Smooth muscle cell (in vitro differentiated cells): Measurements from ENCODE around the gene ARMC9. TPM values are rescaled to one million over a fixed set of nuclear protein-coding genes. Genes with fewer than 3 reads are reported as not detected.

Source experiments
- DNase-seq: peaks from one replicate; lab custom pipeline; 2025; ENCODE audit not compliant: unreplicated experiment; lab: John Stamatoyannopoulos, UW
- H2AFZ ChIP-seq: fragments of 200-600 bp; sonication (generic); 2 replicates; pipeline ENCODE4 v1.6.0; 2016; ENCODE audit warnings: antibody characterized with exemption, low read depth, mild to moderate bottlenecking
- H3F3A ChIP-seq: fragments of 200-600 bp; sonication (generic); 2 replicates; pipeline ENCODE4 v1.6.0; 2017; ENCODE audit warnings: antibody characterized with exemption, low read depth
- H3K27ac ChIP-seq: fragments of 200-600 bp; sonication (generic); 2 replicates; pipeline ENCODE4 v1.5.1; 2016; ENCODE audit warnings: low read depth, mild to moderate bottlenecking
- H3K27me3 ChIP-seq: fragments of 200-600 bp; sonication (generic); 2 replicates; pipeline ENCODE4 v1.6.1; 2016; ENCODE audit warnings: low read depth, mild to moderate bottlenecking
- H3K36me3 ChIP-seq: fragments of 200-600 bp; sonication (generic); 2 replicates; pipeline ENCODE4 v1.5.1; 2016; ENCODE audit warnings: low read depth
- H3K4me1 ChIP-seq: fragments of 200-600 bp; sonication (generic); 2 replicates; pipeline ENCODE4 v1.5.1; 2016; ENCODE audit warnings: low read depth
- H3K4me2 ChIP-seq: fragments of 200-600 bp; sonication (generic); 2 replicates; pipeline ENCODE4 v1.6.0; 2016; ENCODE audit warnings: mild to moderate bottlenecking
- H3K4me3 ChIP-seq: fragments of 200-600 bp; sonication (generic); 2 replicates; pipeline ENCODE4 v1.5.1; 2016; ENCODE audit warnings: mild to moderate bottlenecking
- H3K79me2 ChIP-seq: fragments of 200-600 bp; sonication (generic); 2 replicates; pipeline ENCODE4 v1.6.0; 2016; ENCODE audit warnings: low read depth, mild to moderate bottlenecking
- H3K9ac ChIP-seq: fragments of 200-600 bp; sonication (generic); 2 replicates; pipeline ENCODE4 v1.6.0; 2016; ENCODE audit warnings: low read depth
- H3K9me3 ChIP-seq: fragments of 200-600 bp; sonication (generic); replicated peaks from 2 replicates; pipeline ENCODE4 v1.5.1; 2016; ENCODE audit warnings: low read depth
- H4K20me1 ChIP-seq: fragments of 200-600 bp; sonication (generic); 2 replicates; pipeline ENCODE4 v1.6.0; 2016; ENCODE audit warnings: low read depth
- CTCF ChIP-seq: fragments of 200-600 bp; sonication (generic); IDR thresholded peaks from 2 replicates; pipeline ENCODE4 v1.5.1; 2017; ENCODE audit warnings: borderline replicate concordance, mild to moderate bottlenecking, antibody characterized with exemption; ENCODE audit not compliant: insufficient read depth, poor library complexity, severe bottlenecking
- WGBS: methylation state at CpG from one replicate; pipeline ENCODE4 v1.1.7; 2016; ENCODE audit warnings: low lambda C conversion rate; 5-methylcytosine and 5-hydroxymethylcytosine counted together
- polyA plus RNA-seq: library from polyadenylated mRNA; unstranded; fragments of >200 nt; fragmentation: Nextera tagmentation; extraction: Ambion mirVana; gene quantifications from 2 replicates; pipeline ENCODE4 v1.2.1, GENCODE V29; 2016
- total RNA-seq: library from RNA; depleted of rRNA; stranded (reverse); fragments of >200 nt; gene quantifications from 2 replicates; pipeline ENCODE4 v1.2.3, GENCODE V29; 2014

Gene ARMC9
- total and polyA plus RNA-seq, 2 experiments from 2014 or later = 34.7 to 51.0 TPM

GRCh38 chr2:231415029-231415428 is 216.6 kb downstream of the ARMC9 start:
- Histone ChIP-seq H3K27me3 (peaks cover 7% of the 10 kb centered on the region), H3K9me3 (no peaks in the 10 kb centered on the region), H3K4me2 (no peak overlapping the region), H3K4me1 (peaks cover 6% of the 10 kb centered on the region), H3K79me2 (no peaks in the 10 kb centered on the region), H3K9ac (no peak overlapping the region), H3K27ac (no peak overlapping the region), H3F3A (no peaks in the 10 kb centered on the region), H4K20me1 (no peaks in the 10 kb centered on the region), H3K4me3 (no peak overlapping the region), H3K36me3 (no peaks in the 10 kb centered on the region), H2AFZ (no peak overlapping the region)
- no peak for DNase-seq
- TF ChIP-seq CTCF = no peak

DNA sequence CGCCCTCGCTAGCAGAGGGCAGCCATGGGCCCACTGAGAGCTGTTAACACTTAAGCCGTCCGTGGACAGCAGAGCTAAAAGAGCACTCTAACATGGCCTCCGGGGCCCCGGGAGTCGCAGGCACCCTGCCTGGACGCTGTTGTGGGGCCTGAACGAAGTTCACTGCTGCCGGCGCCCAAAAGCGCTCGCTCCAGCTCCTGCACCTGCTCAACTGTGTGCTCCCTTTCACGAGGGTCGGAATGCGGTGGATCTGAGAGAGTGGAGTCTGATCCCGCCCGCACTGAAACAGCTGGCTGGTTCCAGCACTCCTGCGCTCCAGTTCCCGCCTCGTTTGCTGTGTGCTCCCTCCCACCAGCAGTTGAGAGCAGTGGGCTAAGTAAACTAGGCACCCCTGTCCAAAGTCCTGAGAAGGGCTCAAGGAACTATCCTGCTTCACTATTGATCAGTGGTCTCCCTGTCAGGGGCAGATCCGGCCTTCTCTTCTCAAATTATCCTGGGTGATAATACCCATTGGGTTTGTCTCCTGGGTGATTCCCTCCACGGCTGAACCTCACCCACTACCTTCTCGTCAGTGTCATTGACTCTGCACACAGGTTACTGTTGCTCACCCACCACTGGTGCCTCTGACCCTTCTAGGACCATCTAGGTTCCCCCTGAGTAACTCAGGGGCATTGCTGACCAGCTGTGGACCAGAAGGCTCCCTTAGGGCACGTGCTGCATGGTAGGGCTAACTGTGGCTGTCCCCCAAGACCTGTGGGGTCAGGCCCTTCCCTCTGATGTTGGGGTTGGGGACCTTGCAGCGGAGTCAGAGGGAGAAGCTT is 220.6 kb downstream of the ARMC9 start:
- Histone ChIP-seq H3K27ac (no peak overlapping the region), H3K79me2 (no peaks in the 10 kb centered on the region), H2AFZ (no peak overlapping the region), H3K4me2 (no peak overlapping the region), H3K4me3 (no peak overlapping the region), H3K36me3 (no peaks in the 10 kb centered on the region), H3K27me3 (peaks cover 5% of the 10 kb centered on the region), H3K4me1 (no peaks in the 10 kb centered on the region), H4K20me1 (no peaks in the 10 kb centered on the region), H3K9ac (no peak overlapping the region), H3F3A (no peaks in the 10 kb centered on the region), H3K9me3 (no peaks in the 10 kb centered on the region)
- 90% methylated on average over 26 of the region's 26 CpGs for WGBS
- TF ChIP-seq CTCF = no peak
- no peak for DNase-seq

GRCh38 chr2:231421051-231421580 is 222.7 kb downstream of the ARMC9 start:
- Histone ChIP-seq H2AFZ (no peak overlapping the region), H3K27me3 (no peaks in the 10 kb centered on the region), H3K4me2 (no peak overlapping the region), H4K20me1 (no peaks in the 10 kb centered on the region), H3K9ac (no peak overlapping the region), H3K4me1 (no peaks in the 10 kb centered on the region), H3K27ac (no peak overlapping the region), H3K9me3 (no peaks in the 10 kb centered on the region), H3K79me2 (no peaks in the 10 kb centered on the region), H3K36me3 (no peaks in the 10 kb centered on the region), H3F3A (no peaks in the 10 kb centered on the region), H3K4me3 (no peak overlapping the region)
- no peak for TF ChIP-seq CTCF
- no peak for DNase-seq
- 81% methylated on average over 9 of the region's 9 CpGs for WGBS

DNA sequence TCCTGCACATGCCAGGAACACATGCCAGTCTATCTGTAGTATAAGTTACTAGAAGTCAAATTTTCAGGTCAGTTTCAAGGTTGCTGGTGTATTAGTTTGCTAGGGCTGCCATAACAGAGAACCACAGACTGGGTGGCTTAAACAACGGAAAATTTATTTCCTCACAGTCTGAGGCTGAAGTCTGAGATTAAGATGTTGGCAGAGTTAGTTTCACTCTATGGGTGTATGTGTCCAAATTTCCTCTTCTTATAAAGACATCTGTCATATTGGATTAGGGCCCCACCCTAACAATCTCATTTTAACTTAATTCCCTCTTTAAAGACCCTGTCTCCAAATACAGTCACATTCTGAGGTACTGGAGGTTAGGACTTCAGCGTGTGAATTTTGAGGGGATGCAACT is 223.6 kb downstream of the ARMC9 start:
- Histone ChIP-seq H3K4me2 (no peak overlapping the region), H3F3A (no peaks in the 10 kb centered on the region), H2AFZ (no peak overlapping the region), H3K27ac (no peak overlapping the region), H3K4me1 (no peaks in the 10 kb centered on the region), H3K9me3 (no peaks in the 10 kb centered on the region), H3K79me2 (no peaks in the 10 kb centered on the region), H3K27me3 (no peaks in the 10 kb centered on the region), H3K4me3 (no peak overlapping the region), H3K9ac (no peak overlapping the region), H3K36me3 (no peaks in the 10 kb centered on the region), H4K20me1 (no peaks in the 10 kb centered on the region)
- no peak for DNase-seq
- WGBS = 79% methylated on average over 2 of the region's 2 CpGs
- TF ChIP-seq CTCF = no peak
